Ovary (tissue), 9 donors: ENCODE data around the gene TBX1. TPM values are rescaled to one million over a fixed set of nuclear protein-coding genes. Genes with fewer than 3 reads are reported as not detected.
A peak's percentile ranks its signal among the peaks of the same experiment; 100 is the strongest.

ENCODE experiments used
- DNase-seq, 5 donors: peaks; one replicate each; pipeline ENCODE4 v3.0.0-alpha.2; 2019 to 2020
- H3K27ac ChIP-seq, 2 donors: fragments of 200-600 bp; one replicate each; pipeline versions ENCODE4 v1.5.1 to v1.8.0; 2019 to 2022
- H3K27me3 ChIP-seq: fragments of 200-600 bp; one replicate; pipeline ENCODE4 v1.8.0; 2022
- H3K36me3 ChIP-seq: fragments of 200-600 bp; sonication (generic); one replicate; pipeline ENCODE4 v1.5.1; 2019
- H3K4me1 ChIP-seq: one replicate; pipeline ENCODE4 v1.8.1; 2013; ENCODE audit warnings: mild to moderate bottlenecking, moderate library complexity; ENCODE audit not compliant: insufficient read depth
- H3K4me3 ChIP-seq: fragments of 200-600 bp; sonication (generic); one replicate; pipeline ENCODE4 v1.5.1; 2017
- H3K9me3 ChIP-seq, 2 donors: fragments of 200-600 bp in 1 of 2; sonication (generic) in 1 of 2; one replicate each; pipeline versions ENCODE4 v1.5.1 to v1.8.1; 2013 to 2019; ENCODE audit warnings: mild to moderate bottlenecking in 1 of 2, moderate library complexity in 1 of 2
- EP300 ChIP-seq: sonication (generic); formaldehyde crosslinking; IDR thresholded peaks from one replicate; pipeline ENCODE4 v1.6.1; 2017; ENCODE audit warnings: antibody characterized with exemption
- POLR2A ChIP-seq: fragments of 450-650 bp; IDR thresholded peaks from one replicate; pipeline ENCODE4 v1.6.1; 2017; ENCODE audit warnings: antibody characterized with exemption, mild to moderate bottlenecking, moderate library complexity
- WGBS, 3 donors: extraction: QIAGEN DNeasy Blood & Tissue Kit in 1 of 3; methylation state at CpG; one replicate each; pipeline versions ENCODE4 v1.1.5 to v1.1.7; 2013 to 2017; 5-methylcytosine and 5-hydroxymethylcytosine counted together
- intact Hi-C, 4 donors: fragments of 100-400 bp; cut with DNase I; formaldehyde crosslinking; loops; one replicate each; pipeline versions ENCODE4 v1.11.0 to v1.15.1; 2022 to 2023
- polyA plus RNA-seq, 2 donors: library from polyadenylated mRNA; stranded (reverse); fragments of 200-250 nt in 1 of 2; fragments of 350-450 nt in 1 of 2; fragmentation: Illumina TruSeq in 1 of 2; extraction: RNeasy Lipid Tissue Mini Kit (QIAGEN cat#74804) in 1 of 2; gene quantifications; one replicate each; pipeline ENCODE4 v1.2.3, GENCODE V29; 2013 to 2014
- total RNA-seq, 7 donors: library from RNA; depleted of rRNA in 2 of 7; stranded (reverse); fragments of >200 nt in 2 of 7; fragmentation: NEBNext Ultra II Directional in 3 of 7; extraction: Animal tissue kit (Norgen Biotek cat#: 25700) in 3 of 7; gene quantifications; one replicate each; pipeline versions ENCODE4 v1.1.0 to v1.2.4, GENCODE V29; 2016 to 2023
- TF ChIP-seq, protein P1 (sequence below), 3 donors: fragments of 450-650 bp in 2 of 3; fragments of 200-600 bp in 1 of 3; IDR thresholded peaks; one replicate each; pipeline versions ENCODE4 v1.5.1 to v1.8.0; 2016 to 2022; ENCODE audit warnings: antibody characterized with exemption in 3 of 3, mild to moderate bottlenecking in 1 of 3
- donor health status: DM: no; HTN: no; CAD: no; lungs with moderate emphysema.
- donor health status: DM: no; HTN: no; CAD: no.
- donor health status: Bipolar disorder and iron deficiency.
- donor health status: DM: yes; HTN: yes; CAD: no.
- donor health status: DM: no; HTN: no; CAD: no.
- donor health status: DM: yes; HTN: yes; CAD: no.

Gene TBX1
- total and polyA plus RNA-seq, 9 donors, result 1.2 to 23.8 (median 2.9) TPM; not detected in 1

DNA sequence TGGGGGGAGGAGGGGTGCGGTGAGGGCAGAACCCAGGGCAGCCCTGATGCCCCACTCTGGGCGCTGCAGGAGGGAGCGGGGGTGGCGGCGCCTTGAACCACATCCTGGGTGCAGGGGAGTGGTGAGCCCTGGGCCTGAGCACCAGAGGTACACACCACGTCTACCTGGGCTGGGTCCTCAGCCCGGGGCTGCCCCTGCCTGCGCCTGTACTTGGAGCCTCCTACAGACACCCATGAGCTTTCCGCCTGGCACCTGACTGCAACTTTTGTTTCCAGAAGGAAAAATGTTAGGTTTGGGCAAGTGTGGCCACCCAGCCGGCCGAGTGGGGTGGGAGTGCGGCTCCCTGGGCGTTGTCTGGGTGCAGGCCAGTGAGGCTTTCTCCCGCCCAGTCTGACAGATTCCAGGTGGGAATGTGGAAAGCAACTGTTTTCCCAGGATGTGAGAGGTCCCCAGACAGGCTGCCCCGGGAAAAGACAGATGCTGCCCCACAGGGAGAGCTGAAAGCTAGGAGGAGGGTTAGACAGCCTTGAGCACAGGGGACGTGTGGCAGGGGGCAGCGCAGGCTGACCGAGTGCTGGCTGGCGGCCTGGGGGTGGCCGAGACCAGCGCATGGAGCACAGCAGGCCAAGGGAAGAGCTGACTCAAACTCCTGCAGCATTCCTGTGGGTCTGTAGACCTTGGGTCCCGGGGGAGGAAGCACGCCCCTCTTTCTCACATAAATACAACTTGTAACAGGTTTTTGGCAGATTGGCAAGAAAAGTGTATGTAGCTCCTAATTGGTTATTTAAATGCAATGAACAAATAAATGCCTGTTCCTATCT, 50.0 kb downstream of the TBX1 start:
- no peak for TF ChIP-seq EP300
- no peak for TF ChIP-seq POLR2A
- TF ChIP-seq, protein P1, sequence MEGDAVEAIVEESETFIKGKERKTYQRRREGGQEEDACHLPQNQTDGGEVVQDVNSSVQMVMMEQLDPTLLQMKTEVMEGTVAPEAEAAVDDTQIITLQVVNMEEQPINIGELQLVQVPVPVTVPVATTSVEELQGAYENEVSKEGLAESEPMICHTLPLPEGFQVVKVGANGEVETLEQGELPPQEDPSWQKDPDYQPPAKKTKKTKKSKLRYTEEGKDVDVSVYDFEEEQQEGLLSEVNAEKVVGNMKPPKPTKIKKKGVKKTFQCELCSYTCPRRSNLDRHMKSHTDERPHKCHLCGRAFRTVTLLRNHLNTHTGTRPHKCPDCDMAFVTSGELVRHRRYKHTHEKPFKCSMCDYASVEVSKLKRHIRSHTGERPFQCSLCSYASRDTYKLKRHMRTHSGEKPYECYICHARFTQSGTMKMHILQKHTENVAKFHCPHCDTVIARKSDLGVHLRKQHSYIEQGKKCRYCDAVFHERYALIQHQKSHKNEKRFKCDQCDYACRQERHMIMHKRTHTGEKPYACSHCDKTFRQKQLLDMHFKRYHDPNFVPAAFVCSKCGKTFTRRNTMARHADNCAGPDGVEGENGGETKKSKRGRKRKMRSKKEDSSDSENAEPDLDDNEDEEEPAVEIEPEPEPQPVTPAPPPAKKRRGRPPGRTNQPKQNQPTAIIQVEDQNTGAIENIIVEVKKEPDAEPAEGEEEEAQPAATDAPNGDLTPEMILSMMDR (IDR thresholded peaks at IDR 0.05), result no peak
- H3K27me3 ChIP-seq, result no peaks in the 10 kb centered on the region
- H3K4me1 ChIP-seq, result peaks cover 8% of the 10 kb centered on the region
- H3K27ac ChIP-seq, result no peak overlapping the region
- H3K36me3 ChIP-seq, result no peaks in the 10 kb centered on the region
- WGBS, 3 donors, result 33 to 41% (median 37%) methylated on average over 23 of the region's 23 CpGs
- H3K9me3 ChIP-seq, result no peaks in the 10 kb centered on the region
- peak; percentile 23 to 58 (median 39) for DNase-seq
- no peak overlapping the region for H3K4me3 ChIP-seq
- intact Hi-C loops, result no loop called here

DNA sequence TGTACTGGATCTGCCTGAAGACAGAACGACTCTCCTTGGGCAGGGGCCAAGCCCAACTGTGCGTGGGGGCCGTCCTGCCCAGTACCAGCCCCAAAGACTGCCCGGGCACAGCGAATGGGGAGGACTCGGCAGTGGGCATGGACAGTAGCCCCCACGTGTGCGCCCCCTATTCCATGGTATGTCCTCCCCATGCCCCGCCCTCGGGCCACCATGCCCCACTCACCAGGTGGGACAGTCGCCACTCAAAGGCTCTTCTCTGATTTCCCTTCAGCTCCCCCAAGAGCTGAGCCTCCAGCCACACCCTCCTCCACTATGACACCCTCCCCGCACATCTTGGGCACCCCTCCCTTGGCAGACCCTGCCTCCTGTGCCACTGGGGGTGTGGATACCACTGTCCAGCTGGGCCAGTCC, 50.6 kb downstream of the TBX1 start:
- peak; percentile 14 to 55 (median 29) for DNase-seq

DNA sequence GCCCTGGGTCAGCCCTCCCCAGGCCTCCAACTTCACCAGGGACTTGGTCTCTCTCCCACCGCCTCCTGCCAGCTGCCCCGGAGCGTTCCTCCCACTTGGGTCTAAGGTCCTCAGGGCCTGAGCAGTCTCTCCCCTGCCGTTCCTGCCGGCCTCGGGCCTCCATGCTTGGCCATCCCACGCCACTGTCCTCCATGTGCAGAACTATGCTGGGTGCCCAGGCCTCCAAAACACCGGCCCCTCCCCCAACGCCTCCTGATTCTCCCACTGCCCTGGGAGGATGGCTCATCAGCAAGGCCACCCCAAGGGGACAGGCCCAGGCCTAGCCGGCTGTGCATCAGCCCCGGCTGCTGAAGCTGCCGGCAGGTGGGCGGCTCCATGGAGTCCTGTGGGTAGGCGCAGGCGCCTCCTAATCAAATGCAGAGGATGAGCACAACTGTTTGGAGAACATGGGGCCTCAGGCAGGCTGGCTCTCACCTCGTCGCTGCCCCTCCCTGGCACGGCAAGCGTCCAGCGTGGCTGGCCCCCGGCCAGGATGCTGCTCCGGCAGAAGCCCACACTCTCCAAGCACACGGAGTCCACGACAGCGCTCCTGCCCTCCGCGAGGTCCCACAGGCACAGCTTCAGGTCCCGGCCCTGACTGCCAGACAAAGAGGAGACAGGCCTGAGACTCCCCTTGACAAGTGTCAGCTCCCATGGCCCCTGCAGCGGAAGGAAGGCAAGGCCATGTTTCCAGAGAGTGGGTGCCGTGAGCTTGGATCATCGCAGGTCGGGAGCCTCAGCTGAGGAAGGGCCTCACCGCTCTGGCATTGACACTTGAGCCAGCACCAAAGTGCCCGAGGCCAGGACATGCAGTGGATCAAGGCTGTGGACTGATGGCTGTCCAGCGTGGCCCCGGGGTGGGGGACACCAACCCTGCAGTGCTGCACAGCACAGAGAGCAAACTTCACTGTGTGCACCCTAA, 51.5 kb downstream of the TBX1 start:
- H3K27ac ChIP-seq, result no peak overlapping the region
- WGBS, 3 donors, result 75 to 85% (median 78%) methylated on average over 32 to 36 of the region's 36 CpGs
- intact Hi-C loops, result no loop called here
- TF ChIP-seq, protein P1 (IDR thresholded peaks at IDR 0.05), result no peak
- TF ChIP-seq POLR2A, result no peak
- TF ChIP-seq EP300, result no peak
- H3K9me3 ChIP-seq, result no peaks in the 10 kb centered on the region
- H3K4me1 ChIP-seq, result peaks cover 8% of the 10 kb centered on the region
- no peaks in the 10 kb centered on the region for H3K27me3 ChIP-seq
- no peaks in the 10 kb centered on the region for H3K36me3 ChIP-seq
- H3K4me3 ChIP-seq, result no peak overlapping the region
- DNase-seq, result peak in 3 of 5 donors; percentile 11 to 25 (median 18)

More for the DNA sequence above, 50.6 kb downstream of the TBX1 start:
- H3K36me3 ChIP-seq, result no peaks in the 10 kb centered on the region
- H3K27me3 ChIP-seq, result no peaks in the 10 kb centered on the region
- peaks cover 8% of the 10 kb centered on the region for H3K4me1 ChIP-seq
- TF ChIP-seq POLR2A (no peak), EP300 (no peak)
- TF ChIP-seq, protein P1 (IDR thresholded peaks at IDR 0.05), result no peak
- 23 to 26% (median 25%) methylated on average over 11 to 12 of the region's 12 CpGs for WGBS, 3 donors
- intact Hi-C loops, result no loop called here
- H3K4me3 ChIP-seq, result no peak overlapping the region
- no peaks in the 10 kb centered on the region for H3K9me3 ChIP-seq
- no peak overlapping the region for H3K27ac ChIP-seq

DNA sequence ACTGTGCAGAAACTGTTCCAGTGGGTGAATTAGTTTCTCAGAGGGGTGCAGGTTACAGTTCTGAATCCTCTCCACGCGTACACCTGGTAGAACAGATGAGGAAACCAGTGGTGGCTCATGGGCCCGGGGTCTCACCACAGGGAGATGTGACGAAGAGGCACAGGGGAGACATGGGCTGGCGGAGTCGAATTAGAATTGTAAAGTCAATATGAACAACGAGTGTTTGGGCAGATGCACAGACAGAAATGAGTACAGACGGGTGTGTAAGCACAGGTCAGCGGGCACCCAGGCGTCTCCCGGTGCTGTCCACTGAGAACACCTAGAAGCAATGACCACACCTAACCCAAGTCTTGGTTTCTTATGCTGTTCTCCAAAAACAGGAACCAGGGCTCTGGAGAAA, 52.3 kb downstream of the TBX1 start:
- Histone ChIP-seq H3K27ac (no peak overlapping the region), H3K27me3 (no peaks in the 10 kb centered on the region), H3K4me3 (no peak overlapping the region), H3K36me3 (no peaks in the 10 kb centered on the region), H3K9me3 (no peaks in the 10 kb centered on the region), H3K4me1 (peaks cover 8% of the 10 kb centered on the region)
- intact Hi-C loops, result no loop called here
- WGBS, 3 donors, result 96 to 99% (median 98%) methylated on average over 11 of the region's 11 CpGs
- no peak for DNase-seq
- TF ChIP-seq EP300 (no peak), POLR2A (no peak)
- TF ChIP-seq, protein P1 (IDR thresholded peaks at IDR 0.05), result no peak
